ENCODE results near the gene GNG2.

DNA sequence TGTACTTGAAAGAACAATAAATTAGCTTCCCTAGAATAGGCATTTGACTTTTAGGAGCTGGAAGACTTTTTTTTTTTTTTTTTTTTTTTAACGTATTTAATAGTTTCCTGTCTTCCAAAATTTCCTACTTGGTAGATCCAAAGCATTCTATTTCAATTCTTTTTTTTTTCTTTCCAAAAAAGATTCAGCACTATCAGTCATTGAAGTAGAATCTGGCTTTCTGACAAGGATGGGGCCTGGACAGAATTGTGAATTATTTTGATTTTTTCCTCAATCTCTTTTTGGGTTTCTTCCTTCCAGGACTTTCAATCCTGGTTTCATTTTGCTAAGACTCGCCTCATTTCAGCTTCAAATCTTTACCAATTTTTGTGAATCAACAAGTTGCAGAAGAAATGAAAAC is 21.2 kb downstream of the GNG2 start:
- TF ChIP-seq, protein P1, sequence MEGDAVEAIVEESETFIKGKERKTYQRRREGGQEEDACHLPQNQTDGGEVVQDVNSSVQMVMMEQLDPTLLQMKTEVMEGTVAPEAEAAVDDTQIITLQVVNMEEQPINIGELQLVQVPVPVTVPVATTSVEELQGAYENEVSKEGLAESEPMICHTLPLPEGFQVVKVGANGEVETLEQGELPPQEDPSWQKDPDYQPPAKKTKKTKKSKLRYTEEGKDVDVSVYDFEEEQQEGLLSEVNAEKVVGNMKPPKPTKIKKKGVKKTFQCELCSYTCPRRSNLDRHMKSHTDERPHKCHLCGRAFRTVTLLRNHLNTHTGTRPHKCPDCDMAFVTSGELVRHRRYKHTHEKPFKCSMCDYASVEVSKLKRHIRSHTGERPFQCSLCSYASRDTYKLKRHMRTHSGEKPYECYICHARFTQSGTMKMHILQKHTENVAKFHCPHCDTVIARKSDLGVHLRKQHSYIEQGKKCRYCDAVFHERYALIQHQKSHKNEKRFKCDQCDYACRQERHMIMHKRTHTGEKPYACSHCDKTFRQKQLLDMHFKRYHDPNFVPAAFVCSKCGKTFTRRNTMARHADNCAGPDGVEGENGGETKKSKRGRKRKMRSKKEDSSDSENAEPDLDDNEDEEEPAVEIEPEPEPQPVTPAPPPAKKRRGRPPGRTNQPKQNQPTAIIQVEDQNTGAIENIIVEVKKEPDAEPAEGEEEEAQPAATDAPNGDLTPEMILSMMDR (IDR thresholded peaks at IDR 0.05): no peak
- no peak for TF ChIP-seq POLR2A (IDR thresholded peaks at IDR 0.05)
- TF ChIP-seq EP300 (IDR thresholded peaks at IDR 0.05; ENCODE audit: low read depth): no peak

All from transverse colon (tissue), 3 donors.